Measurements from ENCODE around the gene SUSD6.

GRCh38 chr14:69727860-69728259 is 116.5 kb downstream of the SUSD6 start:
- TF ChIP-seq CTCF (conservative IDR thresholded peaks at IDR 0.05) (no peak), EZH2 (IDR thresholded peaks at IDR 0.05; ENCODE audit: low read depth) (no peak)

Measured in PC-9 (cell line).